ENCODE data around the gene TACC2.
"Not testable (repeated sequence)": the region's sequence is repeated elsewhere in the genome, so short reads cannot be mapped to it uniquely, and the experiment has no call there.

TACC2 gene

GRCh38 chr10:122093076-122093475, 104.1 kb downstream of the TACC2 start:
- no peak for DNase-seq (ENCODE audit: low read depth)
- TF ChIP-seq, protein P1, sequence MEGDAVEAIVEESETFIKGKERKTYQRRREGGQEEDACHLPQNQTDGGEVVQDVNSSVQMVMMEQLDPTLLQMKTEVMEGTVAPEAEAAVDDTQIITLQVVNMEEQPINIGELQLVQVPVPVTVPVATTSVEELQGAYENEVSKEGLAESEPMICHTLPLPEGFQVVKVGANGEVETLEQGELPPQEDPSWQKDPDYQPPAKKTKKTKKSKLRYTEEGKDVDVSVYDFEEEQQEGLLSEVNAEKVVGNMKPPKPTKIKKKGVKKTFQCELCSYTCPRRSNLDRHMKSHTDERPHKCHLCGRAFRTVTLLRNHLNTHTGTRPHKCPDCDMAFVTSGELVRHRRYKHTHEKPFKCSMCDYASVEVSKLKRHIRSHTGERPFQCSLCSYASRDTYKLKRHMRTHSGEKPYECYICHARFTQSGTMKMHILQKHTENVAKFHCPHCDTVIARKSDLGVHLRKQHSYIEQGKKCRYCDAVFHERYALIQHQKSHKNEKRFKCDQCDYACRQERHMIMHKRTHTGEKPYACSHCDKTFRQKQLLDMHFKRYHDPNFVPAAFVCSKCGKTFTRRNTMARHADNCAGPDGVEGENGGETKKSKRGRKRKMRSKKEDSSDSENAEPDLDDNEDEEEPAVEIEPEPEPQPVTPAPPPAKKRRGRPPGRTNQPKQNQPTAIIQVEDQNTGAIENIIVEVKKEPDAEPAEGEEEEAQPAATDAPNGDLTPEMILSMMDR (conservative IDR thresholded peaks at IDR 0.05; ENCODE audit: low read depth, low read length): no peak

DNA sequence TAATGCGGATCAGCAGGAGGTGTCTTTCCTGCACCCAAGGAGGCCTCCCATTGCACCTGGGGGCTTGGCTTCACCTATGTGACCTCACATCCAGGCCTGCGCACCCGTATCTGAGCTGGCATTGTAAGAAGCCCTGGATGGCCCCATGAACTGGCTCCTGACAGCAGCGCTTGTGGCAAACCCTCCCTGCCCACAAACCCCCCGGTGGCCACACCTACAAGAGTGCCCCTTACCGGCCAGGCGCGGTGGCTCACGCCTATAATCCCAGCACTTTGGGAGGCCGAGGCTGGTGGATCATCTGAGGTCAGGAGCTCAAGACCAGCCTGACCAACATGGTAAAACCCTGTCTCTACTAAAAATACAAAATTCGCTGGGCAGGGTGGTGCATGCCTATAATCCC, 107.2 kb downstream of the TACC2 start:
- not testable (repeated sequence) for H3K4me3 ChIP-seq (ENCODE audit: low read length); DNase-seq (ENCODE audit: low read depth)

More at GRCh38 chr10:122093076-122093475, 104.1 kb downstream of the TACC2 start:
- H3K4me3 ChIP-seq (ENCODE audit: low read length): no peak overlapping the region

- no peak overlapping the region for H3K4me3 ChIP-seq (ENCODE audit: low read length)
- DNase-seq (ENCODE audit: low read depth): no peak
- TF ChIP-seq, protein P1 (conservative IDR thresholded peaks at IDR 0.05; ENCODE audit: low read depth, low read length): no peak
Measured at GRCh38 chr10:122096705-122097104, 107.7 kb downstream of the TACC2 start.

GRCh38 chr10:122097935-122098334, 109.0 kb downstream of the TACC2 start:
- TF ChIP-seq, protein P1 (conservative IDR thresholded peaks at IDR 0.05; ENCODE audit: low read depth, low read length): no peak
- DNase-seq (ENCODE audit: low read depth): no peak
- no peak overlapping the region for H3K4me3 ChIP-seq (ENCODE audit: low read length)

GRCh38 chr10:122098924-122099323, 110.0 kb downstream of the TACC2 start:
- TF ChIP-seq, protein P1 (conservative IDR thresholded peaks at IDR 0.05; ENCODE audit: low read depth, low read length): no peak
- no peak for DNase-seq (ENCODE audit: low read depth)
- H3K4me3 ChIP-seq (ENCODE audit: low read length): no peak overlapping the region

DNA sequence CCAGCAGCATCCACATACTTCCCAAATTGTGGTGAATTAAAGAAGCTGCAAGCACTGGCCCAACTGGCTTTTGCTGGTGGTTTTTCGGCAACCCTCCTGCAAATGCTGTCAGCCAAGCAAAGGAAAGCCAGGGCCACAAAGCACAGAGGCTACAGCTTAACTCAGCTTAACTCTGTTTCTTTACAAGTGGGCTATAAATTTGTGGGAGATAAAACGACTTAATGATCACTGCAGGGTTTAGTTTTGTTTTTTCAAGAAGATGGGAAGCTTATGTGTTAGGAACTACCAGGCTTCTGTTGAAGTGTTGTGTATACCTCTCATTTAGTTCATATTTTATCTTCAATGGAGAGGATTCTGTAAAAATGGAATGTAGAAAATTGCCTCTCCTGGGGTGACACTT, 110.6 kb downstream of the TACC2 start:
- no peak for DNase-seq (ENCODE audit: low read depth)
- H3K4me3 ChIP-seq (ENCODE audit: low read length): no peak overlapping the region
- TF ChIP-seq, protein P1 (conservative IDR thresholded peaks at IDR 0.05; ENCODE audit: low read depth, low read length): no peak

DNA sequence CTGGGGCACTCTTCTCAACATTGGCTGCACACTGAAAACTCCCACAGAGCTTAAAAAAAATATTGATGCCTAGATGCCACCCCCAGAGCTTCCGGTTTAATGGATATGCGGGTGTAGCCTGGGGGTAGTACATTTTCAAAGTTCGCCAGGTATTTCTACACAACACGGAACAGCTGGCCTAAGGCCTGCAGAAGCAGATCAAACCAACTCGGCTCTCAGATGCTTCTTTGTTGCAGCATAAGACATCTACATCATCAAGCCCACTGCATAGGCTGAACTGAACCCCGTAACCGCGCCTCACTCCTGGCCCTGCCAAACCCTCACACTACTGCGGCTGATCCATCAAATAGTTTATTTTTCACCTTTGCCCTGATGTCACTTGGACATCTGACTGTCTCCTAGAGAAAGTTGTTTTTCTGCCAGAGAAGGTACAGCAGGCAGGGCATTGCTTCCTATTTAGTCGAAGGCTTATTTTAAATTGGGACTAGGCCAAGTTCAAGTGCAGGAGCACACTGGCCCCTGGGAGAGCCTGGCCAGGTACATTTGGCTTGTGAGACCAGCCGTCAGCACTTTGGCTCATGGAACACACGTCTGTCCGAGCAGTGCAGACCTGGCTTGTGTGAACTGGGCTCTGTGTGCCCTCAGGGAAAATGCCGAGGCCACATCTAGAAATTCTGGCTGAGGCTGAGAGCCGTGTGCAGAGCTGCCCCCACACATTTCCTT, 113.3 kb downstream of the TACC2 start:
- no peak for DNase-seq (ENCODE audit: low read depth)
- no peak overlapping the region for H3K4me3 ChIP-seq (ENCODE audit: low read length)
- TF ChIP-seq, protein P1 (conservative IDR thresholded peaks at IDR 0.05; ENCODE audit: low read depth, low read length): no peak

All from retinal pigment epithelial cell (primary cell).